ENCODE results near the gene RBBP6.

The RBBP6 gene

GRCh38 chr16:24524855-24525677, 14.3 kb upstream of the RBBP6 start:
- peak in 1 of 2 donors; percentile 10 for DNase-seq

GRCh38 chr16:24525970-24526559, 13.3 kb upstream of the RBBP6 start:
- no peak for DNase-seq

DNA sequence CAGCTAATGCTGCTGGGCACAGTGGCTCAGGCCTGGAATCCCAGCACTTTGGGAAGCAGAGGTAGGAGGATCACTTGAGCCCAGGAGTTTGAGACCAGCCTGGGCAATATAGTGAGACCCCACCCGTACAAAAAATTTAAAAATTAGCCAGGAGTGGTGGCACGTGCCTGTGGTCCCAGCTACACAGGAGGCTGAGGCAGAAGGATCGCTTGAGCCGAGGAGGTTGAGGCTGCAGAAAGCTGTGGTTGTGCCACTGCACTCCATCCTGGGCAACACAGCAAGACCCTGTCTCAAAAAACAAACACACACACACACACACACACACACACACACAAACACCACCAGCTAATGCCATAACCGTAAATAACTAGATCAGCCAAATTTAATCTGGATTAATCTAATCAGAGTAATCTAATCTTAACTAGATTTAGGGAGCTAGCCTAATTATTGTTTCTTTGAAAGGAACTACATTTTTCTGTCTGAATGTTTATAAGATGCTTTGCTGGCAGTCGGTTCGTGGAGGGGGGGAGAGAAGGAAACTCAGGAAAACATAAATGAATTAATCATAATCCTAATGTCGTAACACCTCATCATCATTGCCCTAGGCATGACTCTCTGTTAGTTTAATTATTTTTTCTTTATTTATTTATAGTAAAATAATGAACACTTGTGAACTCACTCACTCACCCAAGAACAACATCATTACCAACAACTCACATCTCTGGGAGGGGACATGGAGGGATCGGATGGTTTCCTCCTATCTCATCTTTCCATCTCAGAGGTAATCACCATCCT, 12.5 kb upstream of the RBBP6 start:
- no peak for DNase-seq

GRCh38 chr16:24531166-24531565, 8.2 kb upstream of the RBBP6 start:
- no peak for DNase-seq

DNA sequence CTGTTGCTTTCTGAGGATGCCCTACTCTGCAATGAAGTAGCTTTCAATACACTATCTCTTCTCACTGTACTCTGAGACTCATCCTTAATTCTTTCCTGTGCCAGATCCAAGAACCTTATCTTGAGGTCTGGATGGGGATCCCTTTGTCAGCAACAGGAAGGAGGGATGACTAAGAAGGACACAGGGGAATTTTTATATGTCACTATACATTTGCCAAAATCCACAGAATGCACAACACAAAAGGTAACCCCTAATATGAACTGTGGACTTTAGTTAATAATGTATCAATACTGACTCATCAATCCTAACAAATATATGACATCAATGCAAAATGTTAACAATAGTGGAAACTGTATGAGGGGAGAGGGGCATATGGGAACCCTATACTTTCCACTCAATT, 4.7 kb upstream of the RBBP6 start:
- no peak for DNase-seq

DNA sequence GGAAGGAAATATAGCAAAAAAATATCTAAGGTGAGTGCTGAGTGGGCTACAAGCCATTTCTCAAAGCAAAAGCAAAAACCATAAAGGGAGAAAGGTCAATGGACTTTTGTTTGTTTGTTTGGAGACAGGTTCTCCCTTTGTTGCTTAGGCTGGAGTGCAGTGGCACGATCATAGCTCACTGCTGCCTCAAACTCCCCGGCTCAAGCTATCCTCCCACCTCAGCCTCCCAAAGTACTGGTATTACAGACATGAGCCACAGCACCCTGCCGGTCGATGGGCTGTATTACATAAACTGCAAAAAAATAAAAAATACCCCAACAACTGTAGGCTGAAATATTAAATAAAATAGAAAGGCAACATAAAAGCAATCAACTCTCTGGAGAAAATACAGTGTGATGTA, 3.5 kb upstream of the RBBP6 start:
- DNase-seq: no peak

DNA sequence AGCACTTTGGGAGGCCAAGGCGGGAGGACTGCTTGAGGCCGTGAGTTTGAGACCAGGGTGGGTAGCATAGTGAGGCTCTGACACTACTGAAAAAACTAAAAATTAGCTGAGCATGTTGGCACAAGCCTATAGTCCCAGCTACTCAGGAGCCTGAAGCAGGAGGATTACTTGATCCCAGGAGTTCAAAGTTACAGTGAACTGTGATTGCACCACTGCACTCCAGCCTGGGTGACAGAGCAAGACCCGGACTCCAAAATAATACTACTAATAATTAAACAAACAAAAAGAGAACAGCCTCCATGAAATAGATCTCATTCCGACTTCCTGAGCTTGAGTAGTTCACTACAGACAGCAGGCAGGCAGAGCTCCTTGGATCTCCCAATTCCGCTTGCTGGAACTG, 2.7 kb upstream of the RBBP6 start:
- no peak for DNase-seq

- peak; percentile 8 to 31 for DNase-seq
These were observed 1.7 kb upstream of the RBBP6 start for GRCh38 chr16:24537474-24538337.

- no peak for DNase-seq
These were observed 541 bp upstream of the RBBP6 start for GRCh38 chr16:24538756-24539294.

DNA sequence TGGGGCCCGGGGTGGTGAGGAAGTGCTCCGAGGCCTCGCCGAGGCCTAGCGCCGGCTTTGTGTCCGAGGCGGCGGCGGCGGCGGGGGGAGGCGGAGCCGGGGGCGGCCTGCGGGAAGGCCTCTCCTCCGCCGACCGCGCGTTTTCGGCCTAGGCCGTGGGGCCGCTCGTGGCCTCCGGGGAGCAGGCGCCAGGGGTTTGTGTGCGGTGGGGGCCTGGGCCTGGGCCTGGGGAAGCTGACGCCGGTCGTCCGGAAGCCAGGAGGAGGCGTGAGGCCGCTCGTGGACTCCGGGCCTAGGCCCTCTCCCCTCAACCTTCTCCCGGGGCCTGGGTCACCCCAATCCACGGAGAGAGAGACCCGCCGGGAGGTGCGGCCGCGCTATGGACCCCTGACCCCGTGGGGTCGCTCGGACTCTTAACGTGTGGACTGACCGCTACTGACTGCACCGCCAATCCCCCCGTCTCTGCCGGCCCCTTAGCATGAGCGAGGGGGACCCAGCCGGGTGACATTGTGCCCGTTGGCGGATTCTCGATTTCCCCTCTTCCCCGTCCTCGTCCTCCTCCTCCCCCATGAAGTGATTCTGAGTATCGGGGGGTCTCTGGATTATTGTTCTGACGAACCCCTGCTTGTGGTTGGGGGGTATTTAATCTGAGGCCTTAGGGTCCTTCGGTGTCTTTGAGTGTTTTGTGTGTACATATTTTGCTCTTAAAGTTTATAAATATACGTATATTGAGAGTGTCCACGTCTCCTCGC, 660 bp downstream of the RBBP6 start:
- peak; percentile 49 to 69 for DNase-seq

GRCh38 chr16:24540602-24541210, 1.3 kb downstream of the RBBP6 start:
- DNase-seq: peak; percentile 12 to 55

DNA sequence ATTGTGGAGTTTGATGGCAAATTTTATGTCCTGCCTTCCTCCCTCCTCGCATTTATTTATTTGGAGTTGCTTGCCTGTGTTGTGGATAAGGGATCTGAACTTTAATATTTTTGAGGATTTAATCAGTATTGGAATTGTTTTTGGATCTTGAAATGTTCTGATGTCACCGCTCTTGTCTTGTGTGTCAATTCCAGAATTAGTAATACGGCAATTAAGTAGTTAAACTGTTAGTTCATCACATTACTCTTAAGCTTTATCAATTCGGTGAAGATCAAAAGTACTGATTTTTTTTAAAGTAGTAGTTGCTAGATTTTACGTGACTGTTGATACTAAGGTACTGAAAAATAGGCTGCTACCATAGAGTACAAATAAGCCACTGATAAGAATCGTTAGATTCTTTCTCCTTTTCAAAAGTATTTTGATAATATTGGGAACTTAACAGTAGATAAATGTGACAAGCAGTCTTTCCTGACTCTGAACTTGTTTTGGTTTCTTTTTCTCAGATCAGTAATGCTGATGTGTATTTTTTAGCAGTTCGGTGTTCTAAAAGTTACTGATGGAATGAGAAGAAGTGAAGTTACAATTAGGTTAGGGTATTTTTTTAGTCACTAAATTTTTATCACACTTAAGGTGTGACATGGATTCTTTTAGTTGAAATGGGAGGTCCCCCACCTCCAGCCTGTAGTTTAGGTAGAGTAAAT, 2.0 kb downstream of the RBBP6 start:
- DNase-seq: peak in 1 of 2 donors; percentile 47

GRCh38 chr16:24543949-24544348, 4.6 kb downstream of the RBBP6 start:
- DNase-seq: no peak

DNA sequence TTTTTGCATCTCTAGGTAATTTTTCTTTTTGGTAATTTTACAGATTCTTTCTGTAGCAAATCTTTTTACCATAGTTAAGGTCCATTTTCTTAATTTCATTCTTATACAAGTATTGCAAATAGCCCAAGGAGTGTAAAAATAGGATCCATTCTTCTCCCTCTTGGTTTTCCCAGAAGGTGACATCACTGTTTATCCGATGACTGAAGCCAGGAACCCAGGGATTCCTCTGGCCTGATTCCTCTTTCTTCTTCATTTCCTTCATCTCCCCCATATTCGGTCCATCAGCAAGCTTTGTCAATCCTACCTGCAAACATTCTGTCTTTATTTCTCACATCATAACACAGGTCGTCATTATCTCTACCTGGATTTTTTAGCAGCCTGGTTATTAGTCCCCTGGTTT, 5.3 kb downstream of the RBBP6 start:
- DNase-seq: no peak

GRCh38 chr16:24550295-24550694, 10.9 kb downstream of the RBBP6 start:
- no peak for DNase-seq

DNA sequence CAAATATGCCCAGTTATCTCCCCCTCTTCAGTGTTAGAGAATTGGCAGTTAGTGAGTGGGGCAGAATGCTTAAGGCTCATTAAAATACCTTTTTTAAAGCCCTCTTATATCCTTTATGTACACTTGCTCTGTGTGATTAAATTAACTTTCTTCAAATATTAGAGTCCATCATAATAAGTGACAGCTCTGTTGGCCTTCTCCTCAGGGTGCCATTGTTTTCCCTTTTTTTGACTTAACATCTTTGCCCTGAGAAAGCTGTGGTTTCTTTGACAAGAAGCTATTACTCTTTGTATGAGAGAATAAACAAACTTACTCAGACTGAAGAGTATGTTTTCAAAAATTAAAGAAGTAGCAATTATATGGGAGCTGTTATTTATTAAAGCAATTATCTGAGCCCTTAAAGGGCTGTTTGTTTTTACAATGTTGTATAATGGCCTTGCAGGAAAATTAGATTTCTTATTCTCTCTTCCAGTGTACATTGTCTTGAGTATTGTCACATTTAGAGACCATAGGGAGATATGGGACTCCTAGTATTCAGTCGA, 13.4 kb downstream of the RBBP6 start:
- DNase-seq: no peak

DNA sequence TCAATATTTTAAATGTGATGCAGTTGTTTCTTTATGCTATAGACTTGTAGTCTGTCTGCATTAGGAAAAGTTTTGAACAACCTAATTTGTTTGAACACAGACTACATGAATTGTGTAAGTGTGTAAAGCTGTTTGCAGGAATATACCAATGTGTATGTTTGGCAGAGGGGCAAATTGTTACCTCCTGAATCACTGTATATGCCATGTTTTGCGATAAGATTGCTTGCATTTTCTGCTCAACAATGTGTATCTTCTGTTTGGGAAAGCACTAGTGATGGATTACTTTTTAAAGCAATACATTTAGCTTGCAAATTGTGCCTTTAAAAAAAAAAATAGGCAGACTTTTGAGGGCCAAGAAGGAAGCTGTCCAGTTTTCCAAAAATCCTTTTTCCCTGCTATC, 14.6 kb downstream of the RBBP6 start:
- DNase-seq: no peak

- DNase-seq: no peak
These were observed 16.0 kb downstream of the RBBP6 start for GRCh38 chr16:24555346-24555872.

- DNase-seq: no peak
These were observed 23.4 kb downstream of the RBBP6 start for GRCh38 chr16:24562811-24563210.

GRCh38 chr16:24568392-24568791, 29.0 kb downstream of the RBBP6 start:
- no peak for DNase-seq
